NCI-H1436 (cell line): ENCODE data around the gene TNK1.
"Not testable (repeated sequence)": the region's sequence is repeated elsewhere in the genome, so short reads cannot be mapped to it uniquely, and the experiment has no call there.

Experiments used
- DNase-seq: peaks from one replicate; lab custom pipeline; 2025; lab: John Stamatoyannopoulos, UW

TNK1 gene

GRCh38 chr17:7380855-7381683 is at the start of gene TNK1:
Gene TNK1, plus strand, starts transcription at chr17:7381089. Its CDS starts 1,838 bp downstream, at chr17:7382927.
- DNase-seq = no peak

GRCh38 chr17:7332111-7332510 is 48.8 kb upstream of the TNK1 start:
- DNase-seq = no peak

DNA sequence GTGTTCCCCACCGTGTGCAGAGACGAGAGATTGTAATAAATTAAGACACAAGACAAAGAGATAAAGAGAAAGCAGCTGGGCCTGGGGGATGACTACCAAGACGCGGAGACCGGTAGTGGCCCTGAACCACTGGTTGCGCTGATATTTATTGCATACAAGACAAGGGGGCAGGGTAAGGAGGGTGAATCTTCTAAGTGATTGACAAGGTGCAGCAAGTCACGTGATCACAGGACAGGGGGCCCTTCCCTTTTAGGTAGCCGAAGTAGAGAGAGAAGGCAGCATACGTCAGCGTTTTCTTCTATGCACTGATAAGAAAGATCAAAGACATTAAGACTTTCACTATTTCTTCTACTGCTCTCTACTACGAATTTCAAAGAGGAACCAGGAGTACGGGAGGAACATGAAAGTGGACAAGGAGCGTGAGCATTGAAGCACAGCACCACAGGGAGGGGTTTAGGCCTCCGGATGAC is 48.3 kb upstream of the TNK1 start:
- DNase-seq = not testable (repeated sequence)

DNA sequence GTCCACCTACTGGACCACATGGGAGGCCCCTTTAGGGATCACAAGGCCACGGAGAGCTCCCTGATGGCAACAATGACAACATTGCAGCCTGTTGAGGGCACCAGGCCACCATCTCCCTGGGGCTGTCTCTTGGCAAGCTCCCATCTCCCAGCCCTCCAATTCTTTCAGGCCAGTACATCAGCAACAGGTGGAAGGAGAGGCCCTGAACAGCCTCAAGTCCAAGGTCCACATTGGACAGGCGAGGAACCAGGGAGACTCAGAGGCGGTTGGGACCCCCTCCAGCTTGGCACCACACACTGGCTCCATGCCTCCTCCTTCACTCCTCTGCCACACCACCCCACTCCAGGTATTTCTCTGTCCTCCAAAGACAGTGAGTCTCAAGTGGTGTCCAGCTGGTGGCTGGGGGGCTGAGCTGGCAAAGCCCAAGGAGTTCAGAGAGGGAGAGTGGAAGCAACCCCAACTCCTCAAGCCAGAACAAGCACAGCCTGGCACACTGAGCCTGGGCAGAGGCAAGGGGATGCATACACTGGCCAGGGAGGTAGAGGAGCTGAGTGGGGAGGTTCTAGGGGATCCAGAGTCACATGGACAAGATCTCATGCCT is 45.9 kb upstream of the TNK1 start:
- DNase-seq = no peak

DNA sequence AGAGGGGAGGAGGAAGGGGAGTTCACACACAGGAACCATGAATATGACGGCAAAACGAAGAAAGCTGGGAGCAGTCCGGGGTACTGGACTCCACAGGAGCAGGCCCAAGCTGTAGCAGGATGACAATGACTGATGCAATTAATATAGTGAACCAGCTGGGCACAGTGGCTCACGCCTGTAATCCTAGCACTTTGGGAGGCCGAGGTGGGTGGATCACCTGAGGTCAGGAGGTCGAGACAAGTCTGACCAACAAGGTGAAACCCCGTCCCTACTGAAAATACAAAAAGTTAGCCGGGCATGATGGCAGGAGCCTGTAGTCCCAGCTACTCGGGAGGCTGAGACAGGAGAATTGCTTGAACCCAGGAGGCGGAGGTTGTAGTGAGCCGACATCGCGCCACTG is 45.1 kb upstream of the TNK1 start:
- not testable (repeated sequence) for DNase-seq

DNA sequence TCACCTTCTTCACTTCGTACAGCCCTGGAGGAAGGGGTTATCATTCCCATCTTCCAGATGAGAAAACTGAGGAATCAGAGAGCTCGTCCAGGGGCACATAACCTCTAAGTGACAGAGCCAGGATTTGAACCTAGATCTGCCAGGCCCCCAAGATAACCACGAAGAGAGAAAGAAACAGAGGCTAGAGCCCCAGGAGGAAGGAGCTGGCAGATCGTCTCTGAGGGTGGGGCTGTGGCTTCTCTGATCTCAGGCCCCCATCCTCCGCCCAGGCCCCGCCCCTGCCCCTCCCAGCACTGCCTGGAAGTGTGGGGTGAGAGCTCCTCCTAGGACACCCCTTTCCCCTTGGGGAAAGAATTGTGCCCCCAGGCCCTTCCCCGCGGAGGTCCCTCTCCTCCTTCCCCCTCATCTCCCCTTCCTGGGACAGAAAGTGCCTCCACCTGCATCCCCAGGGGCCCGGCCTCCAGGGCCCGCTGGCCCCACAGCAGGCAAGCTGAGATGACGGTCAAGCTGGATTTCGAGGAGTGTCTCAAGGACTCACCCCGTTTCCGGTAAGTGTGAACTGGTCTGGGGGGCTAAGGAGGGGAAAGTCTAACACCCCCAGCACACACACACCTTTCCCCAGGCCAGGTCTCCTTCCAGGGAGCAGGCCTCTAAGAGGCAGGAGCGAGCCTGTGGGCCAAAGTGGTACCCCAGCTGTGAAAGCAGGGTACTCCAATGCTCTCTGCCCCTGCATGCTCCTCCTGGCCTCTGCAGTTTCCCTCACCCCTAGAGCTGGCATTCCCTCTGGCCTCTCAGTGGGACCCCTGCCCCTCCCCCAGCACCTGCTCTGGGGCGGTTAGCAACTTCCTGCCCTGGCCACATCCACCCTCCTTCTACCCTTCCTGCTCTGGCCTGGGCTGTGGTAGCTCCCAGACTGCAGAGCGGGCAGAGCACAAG is 44.4 kb upstream of the TNK1 start, which contains the start of gene ACAP1:
TSS of gene ACAP1 (plus strand) at position 290 of the 936 bp plus-strand sequence. CDS start at position 496, 206 bp downstream.
- DNase-seq = no peak

- DNase-seq = not testable (repeated sequence)
These were observed 43.3 kb upstream of the TNK1 start for GRCh38 chr17:7337600-7337999.

GRCh38 chr17:7340179-7340578 is 40.7 kb upstream of the TNK1 start:
- DNase-seq = no peak

- DNase-seq = no peak
These were observed 39.0 kb upstream of the TNK1 start for GRCh38 chr17:7341842-7342241.

GRCh38 chr17:7343250-7343649 is 37.6 kb upstream of the TNK1 start:
- no peak for DNase-seq

DNA sequence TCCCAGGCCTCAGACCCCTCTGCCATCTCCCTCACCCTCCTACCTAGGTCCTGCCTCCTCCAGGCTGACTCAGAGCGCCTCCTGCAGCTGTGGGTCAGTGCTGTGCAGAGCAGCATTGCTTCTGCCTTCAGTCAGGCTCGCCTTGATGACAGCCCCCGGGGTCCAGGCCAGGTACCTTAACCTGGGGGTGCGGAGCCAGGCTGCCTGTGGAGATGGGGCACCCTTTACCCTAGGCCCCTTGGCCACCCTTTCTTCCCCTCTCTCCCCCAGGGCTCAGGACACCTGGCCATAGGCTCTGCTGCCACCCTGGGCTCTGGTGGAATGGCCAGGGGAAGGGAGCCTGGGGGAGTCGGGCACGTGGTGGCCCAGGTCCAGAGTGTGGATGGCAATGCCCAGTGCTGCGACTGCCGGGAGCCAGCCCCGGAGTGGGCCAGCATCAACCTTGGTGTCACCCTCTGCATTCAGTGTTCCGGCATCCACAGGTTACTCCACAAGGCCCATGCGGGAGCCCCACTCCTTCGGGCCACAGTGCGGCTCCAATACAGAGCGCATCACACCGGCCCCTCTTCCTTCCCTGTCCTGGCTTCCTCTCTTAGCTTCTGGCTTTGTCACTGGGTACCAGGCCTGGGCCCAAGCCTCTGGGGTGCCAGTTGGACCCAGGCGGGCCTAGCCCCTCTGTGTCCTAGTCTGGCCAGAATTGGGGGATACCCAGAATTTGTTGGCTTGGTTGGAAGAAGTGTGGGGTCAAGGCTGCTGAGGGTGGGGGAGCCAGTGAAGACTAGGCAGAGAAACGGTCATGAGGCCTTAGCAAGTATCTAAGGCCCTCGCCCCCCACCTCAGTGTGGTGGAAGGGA is 33.9 kb upstream of the TNK1 start:
- DNase-seq = no peak

- DNase-seq = no peak
These were observed 33.0 kb upstream of the TNK1 start for GRCh38 chr17:7347630-7348477.

DNA sequence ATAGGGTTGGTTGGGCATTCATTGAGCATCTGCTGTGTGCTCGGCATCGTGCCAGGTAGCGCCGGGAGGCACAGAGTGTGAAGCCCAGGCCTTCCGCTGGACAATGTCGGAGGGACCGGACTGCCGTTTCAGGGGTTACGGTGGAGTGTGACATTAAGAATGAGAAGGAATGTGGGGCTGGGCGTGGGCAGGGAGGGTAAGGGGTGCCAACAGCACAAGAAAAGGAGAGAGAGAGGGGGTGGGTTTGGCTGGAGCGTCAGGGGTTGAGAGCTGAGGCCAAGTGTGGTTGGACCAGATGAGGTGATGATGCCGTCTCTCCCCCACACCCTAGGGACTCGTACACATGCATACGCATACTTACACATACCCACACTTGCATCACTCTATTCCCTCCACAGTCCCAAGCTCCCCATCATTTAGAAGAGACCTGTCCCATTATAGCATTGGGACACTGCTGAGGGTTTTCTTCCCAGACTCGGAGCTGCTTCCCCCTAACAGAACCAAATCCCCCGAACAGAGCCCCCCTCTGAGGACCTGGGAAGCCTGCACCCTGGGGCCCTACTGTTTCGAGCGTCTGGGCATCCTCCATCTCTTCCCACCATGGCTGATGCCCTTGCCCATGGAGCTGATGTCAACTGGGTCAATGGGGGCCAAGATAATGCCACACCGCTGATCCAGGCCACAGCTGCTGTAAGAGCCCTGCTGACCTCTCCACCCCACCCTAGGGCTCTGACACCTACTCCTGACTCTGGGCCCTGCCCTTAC is 32.2 kb upstream of the TNK1 start:
- DNase-seq = no peak

DNA sequence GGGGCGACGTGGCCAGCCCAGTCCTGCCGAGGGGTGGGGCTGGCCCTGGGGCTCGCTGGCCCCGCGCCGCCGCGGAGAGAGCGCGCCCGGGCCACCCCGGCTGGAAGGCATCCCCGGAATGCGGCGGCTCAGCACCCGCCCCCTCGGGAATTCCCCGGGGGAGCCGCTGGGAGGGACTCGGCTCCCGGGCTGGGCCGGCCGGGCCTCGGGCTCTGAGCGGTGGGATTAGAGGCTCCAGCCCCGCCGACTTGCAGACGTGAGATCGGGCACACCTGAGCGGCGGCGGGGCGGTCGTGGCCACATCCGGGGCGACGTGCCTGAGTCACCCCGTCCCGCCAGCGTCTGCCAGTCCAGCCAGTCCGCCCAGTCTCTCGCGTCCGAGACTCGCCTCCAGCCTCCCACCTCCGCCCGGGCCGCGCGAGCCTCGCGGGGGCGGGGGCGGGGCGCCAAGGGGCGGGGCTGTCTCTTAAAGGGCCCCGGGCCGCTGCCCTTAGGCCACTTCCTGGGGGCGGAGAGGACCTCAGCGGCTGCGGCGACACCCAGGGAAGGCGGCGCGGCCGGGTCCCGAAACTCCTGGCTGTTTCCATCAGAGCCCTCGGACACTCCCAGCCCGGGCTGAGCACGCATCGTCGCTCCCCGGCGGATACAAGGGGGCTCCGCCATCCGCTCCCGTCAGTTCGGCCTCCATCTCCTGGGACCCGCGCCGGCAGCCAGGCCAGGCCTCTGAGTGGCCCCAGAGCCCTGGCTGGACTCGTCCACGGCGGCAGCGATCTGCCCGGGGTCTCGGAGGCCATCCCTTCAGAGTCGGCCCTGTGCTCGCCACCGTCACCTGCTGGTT is 29.0 kb upstream of the TNK1 start, which contains the start of gene KCTD11:
TSS of gene KCTD11 (plus strand) at position 498 of the 838 bp plus-strand sequence.
- no peak for DNase-seq

DNA sequence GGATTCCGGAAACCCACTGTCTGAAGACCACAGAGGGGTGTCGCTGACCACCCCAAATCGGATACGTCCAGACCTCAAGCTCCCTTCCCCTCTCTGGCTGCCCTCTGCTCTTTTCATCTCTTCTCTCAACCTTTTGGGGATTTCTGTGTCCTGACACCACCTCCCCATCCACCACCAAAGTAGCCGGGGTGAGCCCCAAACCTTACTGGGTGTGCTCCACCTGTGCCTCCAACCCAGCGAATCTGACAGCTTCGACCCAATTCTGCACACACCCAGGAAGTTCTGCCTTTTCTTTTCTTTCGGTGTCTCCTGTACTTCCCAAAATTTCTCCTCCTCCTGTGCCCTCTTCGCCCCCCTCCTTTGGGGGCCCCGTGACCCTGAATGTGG is 28.4 kb upstream of the TNK1 start:
- DNase-seq = no peak

DNA sequence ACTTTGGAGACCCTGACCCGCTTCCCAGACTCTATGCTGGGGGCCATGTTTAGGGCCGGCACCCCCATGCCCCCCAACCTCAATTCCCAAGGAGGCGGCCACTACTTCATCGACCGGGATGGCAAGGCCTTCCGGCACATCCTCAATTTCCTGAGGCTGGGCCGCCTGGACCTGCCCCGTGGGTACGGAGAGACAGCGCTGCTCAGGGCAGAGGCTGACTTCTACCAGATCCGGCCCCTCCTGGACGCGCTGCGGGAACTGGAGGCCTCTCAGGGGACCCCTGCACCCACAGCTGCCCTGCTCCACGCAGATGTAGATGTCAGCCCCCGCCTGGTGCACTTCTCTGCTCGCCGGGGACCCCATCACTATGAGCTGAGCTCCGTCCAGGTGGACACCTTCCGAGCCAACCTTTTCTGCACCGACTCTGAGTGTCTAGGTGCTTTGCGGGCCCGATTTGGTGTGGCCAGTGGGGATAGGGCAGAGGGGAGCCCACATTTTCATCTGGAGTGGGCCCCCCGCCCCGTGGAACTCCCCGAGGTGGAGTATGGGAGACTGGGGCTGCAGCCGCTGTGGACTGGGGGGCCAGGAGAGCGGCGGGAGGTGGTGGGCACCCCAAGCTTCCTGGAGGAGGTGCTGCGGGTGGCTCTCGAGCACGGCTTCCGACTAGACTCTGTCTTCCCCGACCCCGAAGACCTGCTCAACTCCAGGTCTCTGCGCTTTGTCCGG is 27.8 kb upstream of the TNK1 start:
- no peak for DNase-seq

- DNase-seq = no peak
These were observed 26.5 kb upstream of the TNK1 start for GRCh38 chr17:7354262-7354843.
